HEK293T (cell line): ENCODE data around the gene FBXO34.

Experiments
- CTCF ChIA-PET: fragments of 350-600 bp; formaldehyde crosslinking; extraction: SDS; loops from one replicate; lab custom pipeline; 2021; ENCODE audit warnings: antibody characterized with exemption, inconsistent platforms; lab: Yijun Ruan, JAX
- POLR2A ChIA-PET: fragments of 350-600 bp; formaldehyde crosslinking; extraction: SDS; loops from one replicate; lab custom pipeline; 2020; ENCODE audit warnings: antibody characterized with exemption, inconsistent platforms; lab: Yijun Ruan, JAX
- DNase-seq: peaks from one replicate; pipeline ENCODE4 v3.0.0; 2012; ENCODE audit warnings: mixed read lengths; ENCODE audit errors: extremely low spot score
- ARNT ChIP-seq: fragments of 450-650 bp; IDR thresholded peaks from 2 replicates; pipeline ENCODE4 v1.6.1; 2017; ENCODE audit warnings: mild to moderate bottlenecking
- BHLHE40 ChIP-seq: fragments of 450-650 bp; IDR thresholded peaks from 2 replicates; pipeline ENCODE4 v1.6.1; 2016; ENCODE audit warnings: mild to moderate bottlenecking, moderate library complexity, borderline replicate concordance
- CTBP1 ChIP-seq: fragments of 450-650 bp; IDR thresholded peaks from 2 replicates; pipeline ENCODE4 v1.6.1; 2016; ENCODE audit warnings: borderline replicate concordance
- ELF4 ChIP-seq: fragments of 450-650 bp; IDR thresholded peaks from 2 replicates; pipeline ENCODE4 v1.6.1; 2017; ENCODE audit warnings: antibody characterized with exemption
- FOXA1 ChIP-seq: fragments of 450-650 bp; IDR thresholded peaks from 2 replicates; pipeline ENCODE4 v1.6.1; 2016; ENCODE audit warnings: mild to moderate bottlenecking
- FOXK2 ChIP-seq: fragments of 450-650 bp; IDR thresholded peaks from 2 replicates; pipeline ENCODE4 v1.6.1; 2016; ENCODE audit warnings: mild to moderate bottlenecking
- FOXM1 ChIP-seq: fragments of 450-650 bp; IDR thresholded peaks from 2 replicates; pipeline ENCODE4 v1.6.1; 2017; ENCODE audit warnings: mild to moderate bottlenecking, borderline replicate concordance
- HDGF ChIP-seq: fragments of 450-650 bp; IDR thresholded peaks from 2 replicates; pipeline ENCODE4 v1.6.1; 2017; ENCODE audit warnings: antibody characterized with exemption, borderline replicate concordance
- L3MBTL2 ChIP-seq: fragments of 450-650 bp; conservative IDR thresholded peaks from 2 replicates; pipeline ENCODE4 v1.6.1; 2016; ENCODE audit warnings: mild to moderate bottlenecking
- LEF1 ChIP-seq: fragments of 450-650 bp; IDR thresholded peaks from 2 replicates; pipeline ENCODE4 v1.6.1; 2017; ENCODE audit warnings: mild to moderate bottlenecking, borderline replicate concordance
- NFRKB ChIP-seq: fragments of 450-650 bp; IDR thresholded peaks from 2 replicates; pipeline ENCODE4 v1.6.1; 2016; ENCODE audit warnings: mild to moderate bottlenecking, moderate library complexity
- SP1 ChIP-seq: fragments of 450-650 bp; IDR thresholded peaks from 2 replicates; pipeline ENCODE4 v1.6.1; 2017
- SUZ12 ChIP-seq: fragments of 450-650 bp; IDR thresholded peaks from 2 replicates; pipeline ENCODE4 v1.6.1; 2016; ENCODE audit warnings: mild to moderate bottlenecking
- TARDBP ChIP-seq: fragments of 450-650 bp; IDR thresholded peaks from 2 replicates; pipeline ENCODE4 v1.6.1; 2016
- ZNF384 ChIP-seq: fragments of 450-650 bp; IDR thresholded peaks from 2 replicates; pipeline ENCODE4 v1.6.1; 2016
- TF ChIP-seq, protein P1 (sequence below): fragments of 450-650 bp; IDR thresholded peaks from 2 replicates; pipeline ENCODE4 v1.6.1; 2016

The FBXO34 gene

DNA sequence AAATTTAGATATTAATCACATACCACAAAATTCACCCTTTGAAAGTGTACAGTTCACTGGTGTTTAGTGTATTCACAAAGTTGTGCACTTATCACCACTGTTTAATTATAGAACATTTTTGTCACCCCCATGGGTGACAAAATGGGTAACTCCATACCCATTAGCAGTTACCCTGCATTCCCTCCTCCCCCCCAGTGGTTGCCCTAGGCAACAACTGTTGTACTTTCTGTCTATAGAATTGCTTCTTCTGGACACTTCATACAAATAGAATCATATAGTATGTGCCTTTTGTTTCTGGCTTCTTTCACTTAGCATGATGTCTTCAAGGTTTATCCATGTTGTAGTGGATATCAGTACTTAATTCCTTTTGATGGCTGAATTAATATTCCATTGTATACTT lies 52.7 kb downstream of the FBXO34 start:
- no peak for DNase-seq
- ChIA-PET CTCF (no interaction called here), POLR2A (no interaction called here)
- TF ChIP-seq CTBP1 (no peak), FOXK2 (no peak), BHLHE40 (no peak), ELF4 (no peak), L3MBTL2 (no peak), TARDBP (no peak)

DNA sequence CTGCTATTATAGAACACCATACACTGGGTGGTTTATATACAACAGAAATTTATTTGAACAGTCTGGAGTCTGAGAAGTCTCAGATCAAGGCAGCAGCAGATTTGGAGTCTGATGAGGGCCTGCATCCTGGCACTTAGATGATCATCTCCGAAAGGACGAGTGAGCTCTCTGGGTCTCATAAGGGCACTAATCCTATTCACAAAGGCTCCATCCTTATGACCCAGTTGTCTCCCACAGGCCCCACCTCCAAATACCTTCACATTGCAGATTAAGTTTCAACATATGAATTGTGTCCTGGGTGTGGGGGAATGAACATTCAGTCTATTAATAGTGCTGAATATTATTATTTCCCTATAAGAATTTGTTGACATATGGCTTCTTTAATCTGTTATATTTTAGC lies 53.6 kb downstream of the FBXO34 start:
- CTCF ChIA-PET, result no interaction called here
- TF ChIP-seq HDGF, result no peak
- no peak for TF ChIP-seq NFRKB
- no peak for TF ChIP-seq SUZ12
- no peak for TF ChIP-seq FOXM1
- no peak for TF ChIP-seq ARNT
- TF ChIP-seq L3MBTL2, result no peak
- TF ChIP-seq ZNF384, result no peak
- TF ChIP-seq, protein P1, sequence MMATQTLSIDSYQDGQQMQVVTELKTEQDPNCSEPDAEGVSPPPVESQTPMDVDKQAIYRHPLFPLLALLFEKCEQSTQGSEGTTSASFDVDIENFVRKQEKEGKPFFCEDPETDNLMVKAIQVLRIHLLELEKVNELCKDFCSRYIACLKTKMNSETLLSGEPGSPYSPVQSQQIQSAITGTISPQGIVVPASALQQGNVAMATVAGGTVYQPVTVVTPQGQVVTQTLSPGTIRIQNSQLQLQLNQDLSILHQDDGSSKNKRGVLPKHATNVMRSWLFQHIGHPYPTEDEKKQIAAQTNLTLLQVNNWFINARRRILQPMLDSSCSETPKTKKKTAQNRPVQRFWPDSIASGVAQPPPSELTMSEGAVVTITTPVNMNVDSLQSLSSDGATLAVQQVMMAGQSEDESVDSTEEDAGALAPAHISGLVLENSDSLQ, result no peak
- no peak for TF ChIP-seq SP1
- no peak for TF ChIP-seq FOXK2

DNA sequence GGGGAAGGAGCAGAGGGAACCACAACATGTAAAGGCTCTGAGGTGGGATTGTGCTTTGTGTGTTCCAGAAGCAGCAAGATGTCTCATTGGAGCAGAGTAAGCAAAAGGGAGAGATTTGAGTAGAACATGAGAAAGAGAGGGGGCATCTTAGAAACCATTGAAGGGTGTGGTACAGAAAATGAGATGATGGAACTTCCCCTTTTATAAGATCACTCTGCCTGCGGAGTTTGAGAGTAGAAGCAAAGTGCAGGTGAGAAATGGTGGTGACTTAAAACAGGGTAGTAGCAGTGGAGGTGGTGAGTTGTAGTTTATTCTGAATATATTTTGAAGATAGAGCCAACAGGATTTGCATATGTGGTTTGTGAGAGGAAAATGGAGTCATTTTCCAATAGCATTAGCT lies 56.0 kb downstream of the FBXO34 start:
- no peak for DNase-seq
- TF ChIP-seq SP1 (no peak), FOXM1 (no peak), L3MBTL2 (no peak), FOXA1 (no peak), CTBP1 (no peak), ARNT (no peak), TARDBP (no peak), SUZ12 (no peak), NFRKB (no peak), ZNF384 (no peak)
- ChIA-PET POLR2A (no interaction called here), CTCF (no interaction called here)

More for the DNA sequence above, 53.6 kb downstream of the FBXO34 start:
- no peak for DNase-seq
- POLR2A ChIA-PET, result no interaction called here

DNA sequence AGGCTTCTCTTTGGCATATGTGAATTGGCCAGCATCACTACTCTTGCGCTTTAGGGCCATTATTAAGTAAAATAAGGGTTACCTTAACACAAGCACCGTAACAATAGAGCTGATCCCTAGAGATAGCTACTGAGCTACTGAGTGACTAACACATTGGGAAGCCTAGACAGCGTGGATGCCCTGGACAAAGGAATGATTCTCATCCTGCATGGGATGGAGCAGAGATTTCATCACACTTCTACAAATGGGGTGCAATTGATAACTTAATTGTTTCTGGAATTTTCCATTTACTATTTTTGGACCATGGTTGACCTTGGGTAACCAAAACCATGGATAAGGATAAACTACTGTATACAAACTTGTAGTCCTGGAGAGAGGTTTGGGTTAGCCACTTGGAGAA lies 57.1 kb downstream of the FBXO34 start:
- CTCF ChIA-PET, result no interaction called here

DNA sequence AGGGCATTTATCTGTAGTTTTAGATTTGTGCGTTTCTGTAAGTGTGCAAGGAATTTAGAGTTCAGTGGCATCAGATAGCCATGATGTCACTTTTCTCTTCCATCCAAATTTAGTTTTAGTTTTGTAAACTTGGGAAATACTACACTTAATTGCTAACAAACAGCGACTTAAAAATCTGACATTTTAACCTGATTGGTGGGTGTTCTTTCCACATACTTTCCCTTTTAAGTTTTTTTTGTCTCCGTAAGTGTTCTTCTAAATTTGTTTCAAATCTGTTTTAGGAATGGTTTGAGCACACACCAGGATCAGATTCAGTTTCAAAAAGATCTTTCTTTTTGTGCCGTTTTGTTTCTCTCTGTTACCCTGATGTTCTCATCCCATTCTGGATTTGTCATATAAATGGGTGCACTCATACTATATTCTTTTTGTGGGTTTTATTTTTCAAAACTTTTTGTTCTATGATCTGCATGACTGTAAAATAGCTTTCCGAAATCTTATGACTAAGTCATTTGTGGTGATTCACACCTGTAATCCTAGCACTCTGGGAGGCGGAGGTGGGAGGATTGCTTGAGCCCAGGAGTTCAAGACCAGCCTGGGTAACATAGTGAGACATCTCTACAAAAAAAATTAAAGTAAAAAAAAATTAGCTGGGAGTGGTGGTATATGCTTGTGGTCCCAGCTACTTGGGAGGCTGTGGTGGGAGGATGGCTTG lies 58.9 kb downstream of the FBXO34 start:
- ChIA-PET POLR2A (no interaction called here), CTCF (interaction anchor here (0.6 kb wide), 1 partner anchor 62 kb away, joined by 4 read pairs; no protein-coding TSS in a partner anchor)
- TF ChIP-seq ELF4 (no peak), L3MBTL2 (no peak), ZNF384 (no peak), SUZ12 (no peak), BHLHE40 (no peak), FOXA1 (no peak), FOXK2 (no peak), NFRKB (no peak), FOXM1 (no peak), TARDBP (no peak), ARNT (no peak), HDGF (no peak)
- DNase-seq, result no peak

More for the DNA sequence above, 57.1 kb downstream of the FBXO34 start:
- TF ChIP-seq CTBP1 (no peak), FOXM1 (no peak), FOXA1 (no peak), NFRKB (no peak), ARNT (no peak), TARDBP (no peak), FOXK2 (no peak)
- POLR2A ChIA-PET, result no interaction called here
- no peak for DNase-seq

DNA sequence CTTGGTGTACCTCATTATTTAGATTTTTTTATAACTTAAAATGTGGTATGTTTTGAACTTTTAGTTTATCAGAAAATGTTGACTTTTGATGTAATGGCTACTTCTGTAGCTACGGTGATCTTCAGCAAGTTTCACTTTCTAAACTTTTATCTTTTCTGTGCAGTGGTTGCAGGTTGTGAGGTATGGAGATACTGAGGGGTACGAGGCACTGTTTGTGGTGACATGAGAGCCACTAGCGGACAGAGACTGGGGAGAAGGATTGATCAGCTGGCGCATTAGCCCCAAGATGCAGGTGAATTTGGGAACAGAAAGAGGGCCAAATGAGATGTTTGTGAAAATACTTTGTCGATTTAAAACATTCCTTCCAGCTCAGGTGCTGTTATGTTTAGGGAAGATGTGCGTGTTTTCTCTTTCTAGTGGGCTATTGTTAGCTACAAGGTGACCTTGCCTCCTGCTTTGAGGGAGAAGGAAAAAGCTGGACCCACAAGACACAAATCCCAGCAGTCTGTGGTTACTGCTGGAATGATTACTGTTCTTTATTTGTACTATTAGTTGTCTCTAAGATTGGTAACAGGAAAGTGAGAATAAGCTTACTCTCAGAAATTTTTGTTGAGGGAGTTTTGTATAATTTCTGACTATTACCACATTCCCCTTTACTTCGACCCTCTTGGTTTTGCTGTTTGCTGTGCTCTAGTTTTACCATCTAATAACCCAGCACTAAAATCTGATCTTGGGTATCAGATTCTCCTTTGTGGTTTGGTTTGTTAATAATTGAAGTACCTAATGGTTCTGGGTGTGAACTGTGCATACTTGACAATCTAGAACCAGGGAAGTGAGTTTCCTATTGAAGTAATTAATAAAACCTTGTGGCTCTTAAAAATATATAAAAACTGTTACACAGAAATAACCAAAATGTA lies 61.7 kb downstream of the FBXO34 start:
- TF ChIP-seq, protein P1, result no peak
- no peak for TF ChIP-seq HDGF
- TF ChIP-seq CTBP1, result no peak
- no peak for TF ChIP-seq ELF4
- no peak for TF ChIP-seq ARNT
- TF ChIP-seq SP1, result no peak
- TF ChIP-seq SUZ12, result no peak
- no peak for TF ChIP-seq LEF1
- TF ChIP-seq FOXM1, result no peak
- TF ChIP-seq BHLHE40, result no peak
- no peak for TF ChIP-seq NFRKB
- no peak for TF ChIP-seq FOXA1
- no peak for TF ChIP-seq TARDBP
- no peak for TF ChIP-seq ZNF384
- no peak for TF ChIP-seq L3MBTL2
- no peak for TF ChIP-seq FOXK2
- no peak for DNase-seq
- ChIA-PET CTCF (interaction anchor here (1.0 to 1.9 kb wide), 4 partner anchors 20 to 87 kb away, joined by 3 to 8 read pairs (median 4); no protein-coding TSS in a partner anchor), POLR2A (no interaction called here)
